ENCODE data around the gene PPP5C. TPM values are rescaled to one million over a fixed set of nuclear protein-coding genes. Genes with fewer than 3 reads are reported as not detected.

The PPP5C gene
- total RNA-seq, 1 donor from 2014 or later, result 48.9 TPM

DNA sequence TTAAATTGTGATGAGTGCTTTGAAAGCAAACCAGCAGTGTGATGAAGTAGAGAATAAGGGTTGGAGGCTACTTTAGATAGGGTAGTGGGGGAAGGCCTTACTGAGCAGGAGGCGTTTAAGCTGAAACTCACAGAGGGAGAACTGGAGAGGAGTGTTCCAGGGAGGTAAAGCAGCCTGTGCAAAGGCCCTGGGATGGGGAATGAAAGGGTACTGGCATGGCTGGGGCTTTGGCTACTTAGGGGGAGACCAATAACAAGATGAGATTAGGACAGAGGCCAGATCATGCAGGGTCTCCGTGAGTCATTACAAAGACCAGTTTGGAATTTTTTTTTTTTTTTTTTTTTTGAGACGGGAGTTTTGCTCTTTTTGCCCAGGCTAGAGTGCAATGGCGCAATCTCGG, 1.1 kb downstream of the PPP5C start:
- no peaks in the 10 kb centered on the region for H3K9me3 ChIP-seq
- DNase-seq (no peak), ATAC-seq (no peak)
- TF ChIP-seq, protein P1, sequence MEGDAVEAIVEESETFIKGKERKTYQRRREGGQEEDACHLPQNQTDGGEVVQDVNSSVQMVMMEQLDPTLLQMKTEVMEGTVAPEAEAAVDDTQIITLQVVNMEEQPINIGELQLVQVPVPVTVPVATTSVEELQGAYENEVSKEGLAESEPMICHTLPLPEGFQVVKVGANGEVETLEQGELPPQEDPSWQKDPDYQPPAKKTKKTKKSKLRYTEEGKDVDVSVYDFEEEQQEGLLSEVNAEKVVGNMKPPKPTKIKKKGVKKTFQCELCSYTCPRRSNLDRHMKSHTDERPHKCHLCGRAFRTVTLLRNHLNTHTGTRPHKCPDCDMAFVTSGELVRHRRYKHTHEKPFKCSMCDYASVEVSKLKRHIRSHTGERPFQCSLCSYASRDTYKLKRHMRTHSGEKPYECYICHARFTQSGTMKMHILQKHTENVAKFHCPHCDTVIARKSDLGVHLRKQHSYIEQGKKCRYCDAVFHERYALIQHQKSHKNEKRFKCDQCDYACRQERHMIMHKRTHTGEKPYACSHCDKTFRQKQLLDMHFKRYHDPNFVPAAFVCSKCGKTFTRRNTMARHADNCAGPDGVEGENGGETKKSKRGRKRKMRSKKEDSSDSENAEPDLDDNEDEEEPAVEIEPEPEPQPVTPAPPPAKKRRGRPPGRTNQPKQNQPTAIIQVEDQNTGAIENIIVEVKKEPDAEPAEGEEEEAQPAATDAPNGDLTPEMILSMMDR (IDR thresholded peaks at IDR 0.05), result no peak
- H3K27me3 ChIP-seq (ENCODE audit: low read depth), result no peaks in the 10 kb centered on the region
- H3K4me3 ChIP-seq, result peak overlapping the region; percentile 100
- no peaks in the 10 kb centered on the region for H3K36me3 ChIP-seq
- no peak overlapping the region for H3K27ac ChIP-seq
- H3K4me1 ChIP-seq, result peaks cover 53% of the 10 kb centered on the region
- intact Hi-C loops (cut with DNase I), result no loop called here

DNA sequence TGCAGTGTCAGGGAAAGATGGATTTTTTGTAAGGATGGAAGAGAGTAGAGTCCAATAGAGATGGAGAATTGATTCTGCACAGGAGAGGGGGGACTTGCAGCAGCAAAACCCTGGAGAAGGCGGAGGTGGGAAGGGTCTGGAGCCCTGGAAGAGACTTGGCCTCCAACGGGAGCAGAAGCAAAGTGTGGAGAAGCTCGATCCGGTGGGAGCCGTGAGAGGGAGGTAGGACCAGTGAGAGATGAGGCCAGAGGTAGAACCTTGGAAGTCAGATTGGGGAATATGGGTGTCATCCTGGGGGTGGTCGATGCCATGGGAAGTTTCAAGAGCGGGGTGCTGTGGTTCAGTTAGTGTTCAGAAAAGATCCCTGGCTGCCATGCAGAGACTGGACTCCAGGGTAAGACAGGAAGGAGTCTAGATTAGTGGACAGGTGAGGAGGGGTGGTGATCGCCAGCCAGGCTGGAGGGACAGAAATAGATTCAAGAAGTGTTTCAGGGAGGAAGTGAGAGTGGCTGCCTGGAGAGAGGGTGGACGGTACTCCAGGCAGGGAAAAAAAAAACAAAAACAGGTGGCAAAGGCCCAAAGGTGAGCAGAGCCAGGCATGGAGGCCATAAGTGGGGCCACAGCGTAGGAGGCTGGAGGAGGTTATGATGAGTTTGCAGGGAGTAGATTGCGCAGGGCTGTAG, 2.6 kb downstream of the PPP5C start:
- peaks cover 53% of the 10 kb centered on the region for H3K4me1 ChIP-seq
- intact Hi-C loops (cut with DNase I), result no loop called here
- H3K4me3 ChIP-seq, result no peak overlapping the region
- H3K36me3 ChIP-seq, result peaks cover 13% of the 10 kb centered on the region
- no peaks in the 10 kb centered on the region for H3K9me3 ChIP-seq
- DNase-seq (peak; percentile 48), ATAC-seq (no peak)
- TF ChIP-seq, protein P1 (IDR thresholded peaks at IDR 0.05), result no peak
- peak overlapping the region; percentile 79 for H3K27ac ChIP-seq
- no peaks in the 10 kb centered on the region for H3K27me3 ChIP-seq (ENCODE audit: low read depth)

DNA sequence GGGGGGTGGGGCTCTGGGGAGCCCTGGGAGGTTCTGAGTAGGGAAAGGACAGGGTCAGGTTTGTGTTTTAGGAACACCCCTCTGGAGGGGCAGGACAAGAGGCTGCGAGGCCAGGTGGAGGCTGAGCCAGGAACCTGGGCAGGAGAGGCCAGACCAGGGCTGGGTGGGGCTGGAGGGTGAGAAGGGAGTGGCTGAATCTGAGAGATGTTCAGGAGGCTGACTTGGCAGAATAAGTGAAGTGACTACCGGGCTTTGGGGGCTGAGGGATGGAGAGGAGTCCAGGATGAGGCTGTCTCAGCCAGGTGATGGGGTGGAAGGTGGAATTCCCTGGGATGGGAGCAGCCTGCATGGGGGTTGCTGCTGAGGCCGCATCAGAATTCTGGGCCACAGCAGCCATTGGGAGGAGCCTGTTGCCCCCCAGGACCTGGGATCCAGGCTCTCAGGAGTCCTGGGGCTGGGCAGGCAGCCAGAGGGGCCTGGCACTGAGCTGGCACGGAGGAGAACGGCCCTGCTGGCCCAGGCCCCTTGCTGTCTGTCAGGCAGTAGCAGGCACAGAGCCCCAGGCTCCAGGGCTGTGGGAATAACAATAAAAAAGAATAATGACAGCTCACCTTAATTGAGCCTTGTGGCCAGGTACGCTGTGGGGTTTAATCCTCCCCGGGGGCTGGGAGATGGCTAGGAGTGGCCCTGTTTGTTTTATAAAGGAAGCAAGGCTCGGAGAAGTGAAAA, 3.3 kb downstream of the PPP5C start:
- H3K4me3 ChIP-seq, result peak overlapping the region; percentile 14
- DNase-seq (no peak), ATAC-seq (no peak)
- intact Hi-C loops (cut with DNase I), result no loop called here
- no peaks in the 10 kb centered on the region for H3K9me3 ChIP-seq
- no peaks in the 10 kb centered on the region for H3K27me3 ChIP-seq (ENCODE audit: low read depth)
- TF ChIP-seq, protein P1 (IDR thresholded peaks at IDR 0.05), result no peak
- peak overlapping the region; percentile 79 for H3K27ac ChIP-seq
- H3K4me1 ChIP-seq, result peaks cover 53% of the 10 kb centered on the region
- peaks cover 21% of the 10 kb centered on the region for H3K36me3 ChIP-seq

DNA sequence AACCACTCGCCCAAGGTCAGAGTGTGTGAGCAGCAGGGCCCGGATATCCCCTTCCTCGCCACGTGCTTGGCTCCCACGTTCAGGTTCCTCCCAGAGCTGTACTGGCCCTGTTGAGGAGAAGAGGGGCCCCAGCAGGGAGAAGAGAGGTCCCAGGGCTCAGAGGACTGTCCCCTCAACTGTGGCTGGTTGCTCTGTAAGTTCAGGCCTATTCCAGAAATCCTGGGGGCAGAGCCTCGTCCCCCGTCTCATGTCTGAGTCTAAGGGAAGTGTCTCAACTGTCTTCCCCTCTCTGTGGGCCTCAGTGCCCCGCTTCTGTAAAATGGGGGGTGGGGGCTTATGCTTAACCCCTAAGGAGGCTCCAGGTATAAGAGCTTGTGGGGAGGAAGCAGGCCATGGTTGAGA, 3.9 kb downstream of the PPP5C start:
- Histone ChIP-seq H3K27ac (peak overlapping the region; percentile 79), H3K36me3 (peaks cover 27% of the 10 kb centered on the region), H3K4me1 (peaks cover 53% of the 10 kb centered on the region), H3K9me3 (no peaks in the 10 kb centered on the region), H3K27me3 (ENCODE audit: low read depth) (no peaks in the 10 kb centered on the region), H3K4me3 (peak overlapping the region; percentile 17)
- DNase-seq (no peak), ATAC-seq (no peak)
- TF ChIP-seq, protein P1 (IDR thresholded peaks at IDR 0.05), result no peak
- intact Hi-C loops (cut with DNase I), result no loop called here

DNA sequence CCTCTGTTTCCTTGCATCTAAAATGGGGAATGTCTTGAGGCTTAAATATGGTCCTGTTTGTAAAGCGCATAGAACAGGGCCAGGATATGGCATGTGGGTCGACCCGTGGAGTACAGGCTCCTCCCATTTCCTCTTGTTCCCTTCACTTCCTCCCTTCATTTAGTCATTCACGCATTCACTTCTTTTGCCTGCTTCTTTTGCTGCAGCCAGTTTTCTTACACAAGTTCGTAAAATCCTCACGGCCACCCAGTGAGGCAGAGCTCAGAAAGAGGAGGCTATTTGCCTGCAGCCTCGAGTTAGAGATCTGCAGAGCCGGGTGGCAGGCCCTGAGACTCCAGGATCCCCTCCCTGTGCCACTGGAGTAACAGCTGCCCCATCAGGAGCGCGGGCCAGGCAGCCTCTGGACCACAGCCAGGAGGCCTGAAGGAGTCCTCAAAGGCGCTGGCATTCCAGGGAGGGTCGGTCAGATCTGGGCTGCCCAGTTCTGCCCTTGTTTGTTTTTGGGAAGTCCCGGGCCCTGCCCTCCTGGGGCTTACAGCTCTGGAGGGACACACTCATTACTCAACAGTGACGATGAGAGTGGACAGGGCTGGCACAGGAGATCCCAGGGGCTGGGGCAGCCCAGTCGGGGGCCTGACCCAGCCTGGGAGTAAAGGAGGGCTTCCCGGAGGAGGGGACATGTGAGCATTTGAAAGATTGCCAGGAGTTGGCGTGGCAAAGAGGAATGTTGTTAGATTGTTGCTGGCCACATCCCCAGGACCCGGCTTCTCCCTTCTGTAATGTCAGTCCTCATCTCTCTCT, 4.6 kb downstream of the PPP5C start:
- TF ChIP-seq, protein P1 (IDR thresholded peaks at IDR 0.05), result no peak
- peak overlapping the region; percentile 17 for H3K4me3 ChIP-seq
- intact Hi-C loops (cut with DNase I), result no loop called here
- no peaks in the 10 kb centered on the region for H3K27me3 ChIP-seq (ENCODE audit: low read depth)
- H3K9me3 ChIP-seq, result no peaks in the 10 kb centered on the region
- ATAC-seq (peak; percentile 37 to 51), DNase-seq (peak; percentile 85)
- H3K4me1 ChIP-seq, result peaks cover 50% of the 10 kb centered on the region
- H3K36me3 ChIP-seq, result peaks cover 33% of the 10 kb centered on the region
- peak overlapping the region; percentile 79 for H3K27ac ChIP-seq

All from lower lobe of right lung (tissue), 2 donors.